Measurements from ENCODE around the gene PCSK6. TPM values are rescaled to one million over a fixed set of nuclear protein-coding genes. Genes with fewer than 3 reads are reported as not detected.
"Not testable (repeated sequence)": the region's sequence is repeated elsewhere in the genome, so short reads cannot be mapped to it uniquely, and the experiment has no call there.

PCSK6 gene
- polyA plus RNA-seq, 2 donors, result 5.4 to 6.5 TPM

- H3K9me3 ChIP-seq (ENCODE audit: control insufficient read depth in 2 of 2, insufficient read depth in 1 of 2, low read depth in 1 of 2, low read length in 1 of 2), result no peaks in the 10 kb centered on the region
- 79 to 80% methylated on average over 7 of the region's 7 CpGs for WGBS, 2 donors
- H3K27me3 ChIP-seq (ENCODE audit: control insufficient read depth in 1 of 2, insufficient read depth in 2 of 2, low read length in 2 of 2), result no peaks in the 10 kb centered on the region
- H3K4me3 ChIP-seq (ENCODE audit: low read depth in 1 of 2, low read length in 2 of 2), result no peak overlapping the region
- H3K36me3 ChIP-seq (ENCODE audit: control insufficient read depth in 2 of 2, insufficient read depth in 2 of 2, low read length in 1 of 2), result no peaks in the 10 kb centered on the region
- H3K27ac ChIP-seq (ENCODE audit: low read depth in 2 of 2, low read length in 1 of 2), result no peak overlapping the region
- no peaks in the 10 kb centered on the region for H3K4me1 ChIP-seq (ENCODE audit: control insufficient read depth in 2 of 2, insufficient read depth in 2 of 2, low read length in 1 of 2)
Measured at GRCh38 chr15:101410612-101411011, 78.9 kb downstream of the PCSK6 start.

GRCh38 chr15:101409621-101410020 lies 79.9 kb downstream of the PCSK6 start:
- no peaks in the 10 kb centered on the region for H3K9me3 ChIP-seq (ENCODE audit: control insufficient read depth in 2 of 2, insufficient read depth in 1 of 2, low read depth in 1 of 2, low read length in 1 of 2)
- no peaks in the 10 kb centered on the region for H3K27me3 ChIP-seq (ENCODE audit: control insufficient read depth in 1 of 2, insufficient read depth in 2 of 2, low read length in 2 of 2)
- no peak overlapping the region for H3K4me3 ChIP-seq (ENCODE audit: low read depth in 1 of 2, low read length in 2 of 2)
- no peak overlapping the region for H3K27ac ChIP-seq (ENCODE audit: low read depth in 2 of 2, low read length in 1 of 2)
- no peaks in the 10 kb centered on the region for H3K4me1 ChIP-seq (ENCODE audit: control insufficient read depth in 2 of 2, insufficient read depth in 2 of 2, low read length in 1 of 2)
- H3K36me3 ChIP-seq (ENCODE audit: control insufficient read depth in 2 of 2, insufficient read depth in 2 of 2, low read length in 1 of 2), result no peaks in the 10 kb centered on the region
- 93 to 96% methylated on average over 4 of the region's 4 CpGs for whole genome bisulfite sequencing, 2 donors

- Histone ChIP-seq H3K4me1 (ENCODE audit: control insufficient read depth in 2 of 2, insufficient read depth in 2 of 2, low read length in 1 of 2) (no peaks in the 10 kb centered on the region), H3K27me3 (ENCODE audit: control insufficient read depth in 1 of 2, insufficient read depth in 2 of 2, low read length in 2 of 2) (no peaks in the 10 kb centered on the region), H3K4me3 (ENCODE audit: low read depth in 1 of 2, low read length in 2 of 2) (no peak overlapping the region), H3K27ac (ENCODE audit: low read depth in 2 of 2, low read length in 1 of 2) (no peak overlapping the region), H3K9me3 (ENCODE audit: control insufficient read depth in 2 of 2, insufficient read depth in 1 of 2, low read depth in 1 of 2, low read length in 1 of 2) (no peaks in the 10 kb centered on the region), H3K36me3 (ENCODE audit: control insufficient read depth in 2 of 2, insufficient read depth in 2 of 2, low read length in 1 of 2) (no peaks in the 10 kb centered on the region)
- 91 to 94% methylated on average over 23 of the region's 23 CpGs for WGBS, 2 donors
Measured at GRCh38 chr15:101407966-101408775, 81.3 kb downstream of the PCSK6 start.

DNA sequence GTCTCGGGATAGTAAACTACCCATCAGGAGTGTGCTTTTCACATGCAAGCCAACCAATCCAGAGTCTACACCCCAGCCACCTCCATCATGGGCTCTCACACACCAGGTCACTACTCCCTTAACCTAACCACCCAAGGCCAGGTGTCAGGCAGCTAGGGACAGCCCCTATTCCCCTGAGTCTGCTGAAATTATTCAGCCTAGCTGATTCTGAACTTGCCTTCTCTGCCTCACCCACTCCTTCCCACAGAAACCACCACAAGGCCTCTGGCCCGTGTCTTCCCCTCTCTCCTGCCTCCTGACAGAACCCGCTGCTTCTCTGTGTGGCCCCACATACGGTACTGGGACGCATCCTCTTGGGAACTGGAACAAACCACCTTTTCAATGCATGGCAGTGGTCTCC lies 82.1 kb downstream of the PCSK6 start:
- Histone ChIP-seq H3K27me3 (ENCODE audit: control insufficient read depth in 1 of 2, insufficient read depth in 2 of 2, low read length in 2 of 2) (no peaks in the 10 kb centered on the region), H3K9me3 (ENCODE audit: control insufficient read depth in 2 of 2, insufficient read depth in 1 of 2, low read depth in 1 of 2, low read length in 1 of 2) (no peaks in the 10 kb centered on the region), H3K4me1 (ENCODE audit: control insufficient read depth in 2 of 2, insufficient read depth in 2 of 2, low read length in 1 of 2) (no peaks in the 10 kb centered on the region), H3K27ac (ENCODE audit: low read depth in 2 of 2, low read length in 1 of 2) (no peak overlapping the region), H3K4me3 (ENCODE audit: low read depth in 1 of 2, low read length in 2 of 2) (no peak overlapping the region), H3K36me3 (ENCODE audit: control insufficient read depth in 2 of 2, insufficient read depth in 2 of 2, low read length in 1 of 2) (no peaks in the 10 kb centered on the region)
- WGBS, 2 donors, result 83 to 91% methylated on average over 5 of the region's 5 CpGs

DNA sequence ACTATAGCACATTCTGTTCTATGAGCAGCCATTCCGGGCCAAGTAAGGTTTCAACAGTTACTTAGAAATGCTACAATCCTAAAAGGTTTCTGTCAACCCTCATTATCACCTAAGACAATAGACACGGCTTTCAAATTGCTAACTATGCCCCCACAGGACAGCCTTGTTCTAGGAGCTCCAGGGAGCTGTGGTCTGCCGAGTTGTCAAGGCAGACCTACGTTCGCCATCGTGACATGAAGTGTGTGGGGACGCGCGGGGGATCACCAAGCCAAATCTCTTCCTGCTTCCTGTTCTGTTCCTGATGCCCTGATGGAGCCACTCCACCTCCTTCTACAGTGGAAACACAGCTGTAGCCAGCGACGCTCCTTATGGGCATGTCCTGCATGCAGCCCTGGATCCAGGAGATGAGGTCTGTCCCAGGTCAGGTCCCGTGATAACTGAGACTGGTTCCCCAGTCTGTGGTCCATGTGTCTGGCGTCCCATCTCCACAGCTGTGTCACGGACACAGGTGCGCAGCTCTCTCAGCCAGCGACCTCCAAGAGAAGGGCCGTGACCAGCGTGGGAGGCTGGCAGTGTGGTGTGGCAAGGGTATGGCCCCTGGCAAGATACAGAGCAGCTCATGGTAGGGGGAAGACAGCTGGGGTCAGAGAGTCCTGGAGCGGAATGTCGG lies 82.8 kb downstream of the PCSK6 start:
- Histone ChIP-seq H3K4me1 (ENCODE audit: control insufficient read depth in 2 of 2, insufficient read depth in 2 of 2, low read length in 1 of 2) (no peaks in the 10 kb centered on the region), H3K27ac (ENCODE audit: low read depth in 2 of 2, low read length in 1 of 2) (no peak overlapping the region), H3K4me3 (ENCODE audit: low read depth in 1 of 2, low read length in 2 of 2) (no peak overlapping the region), H3K9me3 (ENCODE audit: control insufficient read depth in 2 of 2, insufficient read depth in 1 of 2, low read depth in 1 of 2, low read length in 1 of 2) (no peaks in the 10 kb centered on the region), H3K27me3 (ENCODE audit: control insufficient read depth in 1 of 2, insufficient read depth in 2 of 2, low read length in 2 of 2) (no peaks in the 10 kb centered on the region), H3K36me3 (ENCODE audit: control insufficient read depth in 2 of 2, insufficient read depth in 2 of 2, low read length in 1 of 2) (no peaks in the 10 kb centered on the region)
- 90% methylated on average over 20 of the region's 20 CpGs for WGBS, 2 donors

GRCh38 chr15:101406036-101406435 lies 83.5 kb downstream of the PCSK6 start:
- Histone ChIP-seq H3K9me3 (ENCODE audit: control insufficient read depth in 2 of 2, insufficient read depth in 1 of 2, low read depth in 1 of 2, low read length in 1 of 2) (peaks cover 0 to 4% of the 10 kb centered on the region in 2 donors), H3K4me3 (ENCODE audit: low read depth in 1 of 2, low read length in 2 of 2) (no peak overlapping the region), H3K27me3 (ENCODE audit: control insufficient read depth in 1 of 2, insufficient read depth in 2 of 2, low read length in 2 of 2) (no peaks in the 10 kb centered on the region), H3K4me1 (ENCODE audit: control insufficient read depth in 2 of 2, insufficient read depth in 2 of 2, low read length in 1 of 2) (no peaks in the 10 kb centered on the region), H3K36me3 (ENCODE audit: control insufficient read depth in 2 of 2, insufficient read depth in 2 of 2, low read length in 1 of 2) (no peaks in the 10 kb centered on the region), H3K27ac (ENCODE audit: low read depth in 2 of 2, low read length in 1 of 2) (no peak overlapping the region)
- WGBS, 2 donors, result 72 to 76% methylated on average over 12 of the region's 12 CpGs

- Histone ChIP-seq H3K36me3 (ENCODE audit: control insufficient read depth in 2 of 2, insufficient read depth in 2 of 2, low read length in 1 of 2) (no peaks in the 10 kb centered on the region), H3K4me3 (ENCODE audit: low read depth in 1 of 2, low read length in 2 of 2) (no peak overlapping the region), H3K27me3 (ENCODE audit: control insufficient read depth in 1 of 2, insufficient read depth in 2 of 2, low read length in 2 of 2) (no peaks in the 10 kb centered on the region), H3K4me1 (ENCODE audit: control insufficient read depth in 2 of 2, insufficient read depth in 2 of 2, low read length in 1 of 2) (no peaks in the 10 kb centered on the region), H3K27ac (ENCODE audit: low read depth in 2 of 2, low read length in 1 of 2) (no peak overlapping the region), H3K9me3 (ENCODE audit: control insufficient read depth in 2 of 2, insufficient read depth in 1 of 2, low read depth in 1 of 2, low read length in 1 of 2) (peaks cover 0 to 4% of the 10 kb centered on the region in 2 donors)
- 94 to 96% methylated on average over 6 of the region's 6 CpGs for WGBS, 2 donors
Measured at GRCh38 chr15:101404245-101404644, 85.3 kb downstream of the PCSK6 start.

GRCh38 chr15:101402883-101403282 lies 86.6 kb downstream of the PCSK6 start:
- not testable (repeated sequence) for H3K36me3 ChIP-seq (ENCODE audit: control insufficient read depth in 2 of 2, insufficient read depth in 2 of 2, low read length in 1 of 2); H3K27ac ChIP-seq (ENCODE audit: low read depth in 2 of 2, low read length in 1 of 2); H3K27me3 ChIP-seq (ENCODE audit: control insufficient read depth in 1 of 2, insufficient read depth in 2 of 2, low read length in 2 of 2); H3K9me3 ChIP-seq (ENCODE audit: control insufficient read depth in 2 of 2, insufficient read depth in 1 of 2, low read depth in 1 of 2, low read length in 1 of 2); H3K4me1 ChIP-seq (ENCODE audit: control insufficient read depth in 2 of 2, insufficient read depth in 2 of 2, low read length in 1 of 2); H3K4me3 ChIP-seq (ENCODE audit: low read depth in 1 of 2, low read length in 2 of 2)
- WGBS, 2 donors, result 77 to 81% methylated on average over 1 of the region's 4 CpGs

DNA sequence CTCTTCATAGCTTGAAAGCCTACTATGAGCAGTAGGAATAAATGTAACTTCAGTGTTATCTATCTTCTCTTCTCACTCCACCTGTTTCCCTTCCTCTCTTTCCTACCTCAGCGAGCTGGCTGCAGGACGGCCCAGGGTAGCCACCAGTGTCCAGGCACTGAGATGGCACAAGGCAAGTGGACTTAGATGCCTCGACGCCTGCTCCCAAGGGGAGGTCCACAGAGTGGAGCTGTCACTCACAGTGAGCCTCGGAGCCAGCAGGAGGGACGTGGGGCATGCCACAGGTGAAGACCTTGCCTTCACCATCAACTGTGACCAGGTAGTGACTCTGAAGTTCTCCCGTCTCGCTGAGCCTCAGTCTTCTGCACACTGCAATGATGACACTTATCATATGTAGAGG lies 88.2 kb downstream of the PCSK6 start:
- Histone ChIP-seq H3K4me3 (ENCODE audit: low read depth in 1 of 2, low read length in 2 of 2) (no peak overlapping the region), H3K9me3 (ENCODE audit: control insufficient read depth in 2 of 2, insufficient read depth in 1 of 2, low read depth in 1 of 2, low read length in 1 of 2) (peaks cover 0 to 4% of the 10 kb centered on the region in 2 donors), H3K36me3 (ENCODE audit: control insufficient read depth in 2 of 2, insufficient read depth in 2 of 2, low read length in 1 of 2) (peaks cover 0 to 3% of the 10 kb centered on the region in 2 donors), H3K4me1 (ENCODE audit: control insufficient read depth in 2 of 2, insufficient read depth in 2 of 2, low read length in 1 of 2) (no peaks in the 10 kb centered on the region), H3K27me3 (ENCODE audit: control insufficient read depth in 1 of 2, insufficient read depth in 2 of 2, low read length in 2 of 2) (no peaks in the 10 kb centered on the region), H3K27ac (ENCODE audit: low read depth in 2 of 2, low read length in 1 of 2) (no peak overlapping the region)
- 95% methylated on average over 8 of the region's 8 CpGs for WGBS, 2 donors

DNA sequence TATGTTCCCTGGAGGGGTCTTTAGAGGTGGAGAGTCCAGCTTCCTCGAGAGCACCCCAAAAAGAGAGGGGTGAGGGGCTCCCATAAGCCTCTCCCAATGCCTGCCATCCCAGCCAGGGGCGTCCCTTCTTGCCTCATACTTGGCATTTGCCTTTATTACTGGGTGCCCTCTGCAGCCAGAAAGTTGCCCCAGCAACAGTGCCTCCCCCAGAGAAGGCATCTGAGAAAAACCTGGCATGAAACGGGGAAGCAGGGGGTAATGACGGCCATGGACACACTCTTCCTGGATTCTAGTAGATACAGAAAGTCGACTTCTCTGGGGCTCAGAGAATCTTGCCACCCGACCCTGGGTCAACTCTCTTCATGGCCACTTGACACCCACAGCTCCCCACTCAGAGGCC lies 90.1 kb downstream of the PCSK6 start:
- Histone ChIP-seq H3K27ac (ENCODE audit: low read depth in 2 of 2, low read length in 1 of 2) (no peak overlapping the region), H3K36me3 (ENCODE audit: control insufficient read depth in 2 of 2, insufficient read depth in 2 of 2, low read length in 1 of 2) (peaks cover 0 to 3% of the 10 kb centered on the region in 2 donors), H3K9me3 (ENCODE audit: control insufficient read depth in 2 of 2, insufficient read depth in 1 of 2, low read depth in 1 of 2, low read length in 1 of 2) (peaks cover 0 to 4% of the 10 kb centered on the region in 2 donors), H3K27me3 (ENCODE audit: control insufficient read depth in 1 of 2, insufficient read depth in 2 of 2, low read length in 2 of 2) (no peaks in the 10 kb centered on the region), H3K4me1 (ENCODE audit: control insufficient read depth in 2 of 2, insufficient read depth in 2 of 2, low read length in 1 of 2) (no peaks in the 10 kb centered on the region), H3K4me3 (ENCODE audit: low read depth in 1 of 2, low read length in 2 of 2) (no peak overlapping the region)
- 85% methylated on average over 6 of the region's 6 CpGs for WGBS, 2 donors

Measured in esophagus (tissue), 2 donors.